ENCODE results near the gene CDH4. TPM values are rescaled to one million over a fixed set of nuclear protein-coding genes. Genes with fewer than 3 reads are reported as not detected.

CDH4 gene
- total and polyA plus RNA-seq, 2 donors (not counting 3 experiments of a cell fraction or from before 2014, with no cell fraction given) = 0.17 to 0.51 TPM

- no peak for FAIRE-seq
These were observed 205.7 kb downstream of the CDH4 start for GRCh38 chr20:61457725-61458124.

More at GRCh38 chr20:61457725-61458124, 205.7 kb downstream of the CDH4 start:
- intact Hi-C loops (cut with micrococcal nuclease) (no loop called here), dilution Hi-C loops (cut with MboI; ENCODE audit: extremely low pct_ligation_motif_present, low sequenced_read_pairs) (no loop called here)
- H3K4me1 ChIP-seq (ENCODE audit: control insufficient read depth, extremely low read depth, insufficient read depth, low read length) = no peaks in the 10 kb centered on the region
- H3K9me3 ChIP-seq (replicated peaks; ENCODE audit: control insufficient read depth, insufficient read depth, low read length) = peaks cover 10% of the 10 kb centered on the region
- no peaks in the 10 kb centered on the region for H3K79me2 ChIP-seq (ENCODE audit: control insufficient read depth, insufficient read depth, low read length)
- no peak overlapping the region for H3K9ac ChIP-seq (replicated peaks; ENCODE audit: extremely low read depth, insufficient read depth, low read length)
- CTCF ChIA-PET = no interaction called here
- TF ChIP-seq MAX (IDR thresholded peaks at IDR 0.05; ENCODE audit: insufficient read depth, insufficient read length) (no peak), GATA2 (IDR thresholded peaks at IDR 0.05; ENCODE audit: insufficient read depth, insufficient read length, low read depth, low read length) (no peak), EZH2 (IDR thresholded peaks at IDR 0.05; ENCODE audit: borderline replicate concordance, low read depth, low read length, severe bottlenecking) (no peak), FOS (IDR thresholded peaks at IDR 0.05; ENCODE audit: borderline replicate concordance, insufficient read depth, low read length) (no peak), CTCF (IDR thresholded peaks at IDR 0.05; ENCODE audit: extremely low read depth in 1 of 2, insufficient read depth in 1 of 2, low read depth in 1 of 2, low read length in 2 of 2) (no peak), JUN (IDR thresholded peaks at IDR 0.05; ENCODE audit: borderline replicate concordance, insufficient read depth, insufficient read length, low read depth) (no peak), POLR2A (IDR thresholded peaks at IDR 0.05; ENCODE audit: low read depth, low read length) (no peak), MYC (IDR thresholded peaks at IDR 0.05; ENCODE audit: low read depth, low read length) (no peak), POLR2AphosphoS5 (IDR thresholded peaks at IDR 0.05; ENCODE audit: insufficient read depth, low read depth, low read length) (no peak)
- no peak overlapping the region for H3K4me2 ChIP-seq (ENCODE audit: insufficient read depth, low read length)
- H3K27ac ChIP-seq (ENCODE audit: insufficient read depth, low read depth, low read length) = no peak overlapping the region
- no peaks in the 10 kb centered on the region for H3K9me1 ChIP-seq (replicated peaks; ENCODE audit: control insufficient read depth, extremely low read depth, insufficient read depth, low read length)
- BruUV-seq (replicated peaks) = no TSS peak
- DNase-seq (ENCODE audit: low read depth, low spot score) = no peak
- H3K27me3 ChIP-seq (ENCODE audit: control insufficient read depth in 2 of 2, insufficient read depth in 2 of 2, low read length in 2 of 2) = no peaks in the 10 kb centered on the region
- no peaks in the 10 kb centered on the region for H4K20me1 ChIP-seq (replicated peaks; ENCODE audit: control insufficient read depth, extremely low read depth, insufficient read depth, low read length)
- no peak overlapping the region for H2AFZ ChIP-seq (ENCODE audit: low read depth, low read length)
- POLR2A ChIA-PET = no interaction called here
- H3K36me3 ChIP-seq (ENCODE audit: control insufficient read depth in 2 of 2, extremely low read depth in 1 of 2, insufficient read depth in 2 of 2, low read length in 2 of 2) = no peaks in the 10 kb centered on the region
- H3K4me3 ChIP-seq (replicated peaks in 1 of 3; ENCODE audit: insufficient read depth in 1 of 3, low read depth in 1 of 3, low read length in 3 of 3) = no peak overlapping the region

Data from endothelial cell of umbilical vein (primary cell).